ENCODE results near the gene ITPR1.

DNA sequence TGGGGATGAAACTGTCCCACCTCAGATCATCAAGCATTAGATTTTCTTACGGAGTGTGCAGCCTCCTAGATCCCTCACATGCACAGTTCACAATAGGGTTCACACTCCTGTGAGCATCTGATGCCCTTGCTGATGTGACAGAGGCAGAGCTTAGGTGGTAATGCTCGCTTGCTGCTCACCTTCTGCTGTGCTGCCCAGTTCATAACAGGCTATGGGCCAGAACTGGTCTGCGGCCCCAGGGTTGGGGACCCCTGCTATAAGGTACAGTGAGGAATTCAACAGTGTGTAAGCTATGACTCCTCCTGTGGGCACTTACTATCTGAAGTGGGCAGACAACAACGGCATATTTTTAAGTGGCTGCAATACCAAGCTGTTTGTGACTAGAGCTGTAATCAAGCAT lies 298.2 kb downstream of the ITPR1 start:
- TF ChIP-seq HES2 (IDR thresholded peaks at IDR 0.05) (no peak), RARB (CRISPR knock-in tag; IDR thresholded peaks at IDR 0.05) (no peak), SREBF2 (IDR thresholded peaks at IDR 0.05) (no peak)
